Activated T-cell treated with anti-CD3 and anti-CD28 coated beads, Interleukin-2, amount 50 U/mL, for 72 hours (primary cell): ENCODE measurements around the gene GHDC. TPM values are rescaled to one million over a fixed set of nuclear protein-coding genes. Genes with fewer than 3 reads are reported as not detected.
"Not testable (repeated sequence)": the region's sequence is repeated elsewhere in the genome, so short reads cannot be mapped to it uniquely, and the experiment has no call there.

Source experiments
- ATAC-seq, 2 donors: fragments of 150-1000 bp; cut with Tn5 transposase; replicated peaks in 1 of 2; 2 replicates each; pipeline ENCODE4 v1.10.0; 2021; ENCODE audit warnings: moderate library complexity in 2 of 2, mild to moderate bottlenecking in 1 of 2
- DNase-seq, 2 donors: peaks; one replicate each; pipeline ENCODE4 v3.0.0; 2021 to 2022; ENCODE audit warnings: mixed read lengths in 1 of 2
- H3K27ac Mint-ChIP-seq: one replicate; pipeline ENCODE4 v1.8.0; 2022; ENCODE audit warnings: mild to moderate bottlenecking, moderate library complexity, mixed read lengths
- H3K27me3 Mint-ChIP-seq: one replicate; pipeline ENCODE4 v1.8.0; 2022; ENCODE audit warnings: low read depth, mixed read lengths
- H3K36me3 Mint-ChIP-seq, 2 donors: one replicate each; pipeline ENCODE4 v1.8.0; 2022; ENCODE audit warnings: mixed read lengths in 2 of 2, mild to moderate bottlenecking in 1 of 2; ENCODE audit not compliant: insufficient read depth in 2 of 2
- H3K4me1 Mint-ChIP-seq: one replicate; pipeline ENCODE4 v1.8.0; 2022; ENCODE audit warnings: low read depth, mixed read lengths
- H3K4me3 Mint-ChIP-seq, 2 donors: one replicate each; pipeline ENCODE4 v1.8.0; 2022; ENCODE audit warnings: mild to moderate bottlenecking in 2 of 2, mixed read lengths in 2 of 2, moderate library complexity in 2 of 2
- H3K9me3 Mint-ChIP-seq, 2 donors: one replicate each; pipeline ENCODE4 v1.8.0; 2022; ENCODE audit warnings: mixed read lengths in 2 of 2
- total RNA-seq, 2 donors: library from RNA; stranded (reverse); gene quantifications; one replicate each; pipeline ENCODE4 v1.2.3, GENCODE V29; 2022

Gene GHDC
- total RNA-seq, 2 donors from 2014 or later: 17.3 to 18.8 TPM

GRCh38 chr17:42198897-42199296, 4.6 kb upstream of the GHDC start:
- Mint-ChIP-seq H3K4me1 (peaks cover 13% of the 10 kb centered on the region), H3K27ac (no peak overlapping the region)

GRCh38 chr17:42197564-42198156, 3.4 kb upstream of the GHDC start:
- H3K27ac Mint-ChIP-seq: no peak overlapping the region
- H3K4me3 Mint-ChIP-seq: no peak overlapping the region
- DNase-seq: no peak
- H3K9me3 Mint-ChIP-seq: no peaks in the 10 kb centered on the region
- peaks cover 4 to 8% of the 10 kb centered on the region in 2 donors for H3K36me3 Mint-ChIP-seq
- H3K27me3 Mint-ChIP-seq: no peaks in the 10 kb centered on the region
- ATAC-seq: no peak
- H3K4me1 Mint-ChIP-seq: peaks cover 26% of the 10 kb centered on the region

More at GRCh38 chr17:42198897-42199296, 4.6 kb upstream of the GHDC start:
- H3K9me3 Mint-ChIP-seq: no peaks in the 10 kb centered on the region
- no peaks in the 10 kb centered on the region for H3K27me3 Mint-ChIP-seq
- ATAC-seq: no peak
- peaks cover 5 to 9% of the 10 kb centered on the region in 2 donors for H3K36me3 Mint-ChIP-seq
- H3K4me3 Mint-ChIP-seq: no peak overlapping the region
- DNase-seq: no peak

GRCh38 chr17:42193216-42193968, 902 bp downstream of the GHDC start:
- DNase-seq (no peak), ATAC-seq (no peak)
- peak overlapping the region; percentile 95 to 97 for H3K4me3 Mint-ChIP-seq
- H3K9me3 Mint-ChIP-seq: no peaks in the 10 kb centered on the region
- H3K36me3 Mint-ChIP-seq: no peaks in the 10 kb centered on the region
- peak overlapping the region; percentile 89 for H3K27ac Mint-ChIP-seq
- peaks cover 25% of the 10 kb centered on the region for H3K4me1 Mint-ChIP-seq
- no peaks in the 10 kb centered on the region for H3K27me3 Mint-ChIP-seq

- ATAC-seq (no peak), DNase-seq (no peak)
- H3K4me1 Mint-ChIP-seq: peaks cover 25% of the 10 kb centered on the region
- H3K9me3 Mint-ChIP-seq: no peaks in the 10 kb centered on the region
- no peak overlapping the region for H3K27ac Mint-ChIP-seq
- no peaks in the 10 kb centered on the region for H3K27me3 Mint-ChIP-seq
- no peaks in the 10 kb centered on the region for H3K36me3 Mint-ChIP-seq
- peak overlapping the region; percentile 95 to 97 for H3K4me3 Mint-ChIP-seq
Observed at GRCh38 chr17:42192189-42193126, 1.8 kb downstream of the GHDC start.

- Mint-ChIP-seq H3K9me3 (no peaks in the 10 kb centered on the region), H3K36me3 (no peaks in the 10 kb centered on the region), H3K4me1 (peaks cover 30% of the 10 kb centered on the region), H3K4me3 (no peak overlapping the region), H3K27me3 (no peaks in the 10 kb centered on the region), H3K27ac (no peak overlapping the region)
- ATAC-seq (no peak), DNase-seq (no peak)
Observed at GRCh38 chr17:42191275-42191608, 3.1 kb downstream of the GHDC start.

GRCh38 chr17:42190491-42191274, 3.6 kb downstream of the GHDC start:
- Mint-ChIP-seq H3K27me3 (no peaks in the 10 kb centered on the region), H3K36me3 (no peaks in the 10 kb centered on the region), H3K9me3 (no peaks in the 10 kb centered on the region), H3K4me3 (no peak overlapping the region), H3K27ac (no peak overlapping the region), H3K4me1 (peaks cover 30% of the 10 kb centered on the region)
- DNase-seq: no peak
- no peak for ATAC-seq

GRCh38 chr17:42189651-42189965, 4.7 kb downstream of the GHDC start:
- Mint-ChIP-seq H3K27ac (no peak overlapping the region), H3K4me1 (peaks cover 37% of the 10 kb centered on the region), H3K9me3 (no peaks in the 10 kb centered on the region), H3K36me3 (no peaks in the 10 kb centered on the region), H3K27me3 (no peaks in the 10 kb centered on the region), H3K4me3 (no peak overlapping the region)
- ATAC-seq (no peak), DNase-seq (no peak)

GRCh38 chr17:42188749-42189650, 5.3 kb downstream of the GHDC start:
- Mint-ChIP-seq H3K4me3 (no peak overlapping the region), H3K4me1 (peaks cover 35% of the 10 kb centered on the region), H3K36me3 (no peaks in the 10 kb centered on the region), H3K9me3 (no peaks in the 10 kb centered on the region), H3K27me3 (no peaks in the 10 kb centered on the region), H3K27ac (no peak overlapping the region)
- no peak for DNase-seq
- no peak for ATAC-seq

GRCh38 chr17:42187833-42188232, 6.5 kb downstream of the GHDC start:
- Mint-ChIP-seq H3K27me3 (no peaks in the 10 kb centered on the region), H3K9me3 (no peaks in the 10 kb centered on the region), H3K4me1 (peaks cover 35% of the 10 kb centered on the region), H3K27ac (no peak overlapping the region), H3K4me3 (no peak overlapping the region), H3K36me3 (no peaks in the 10 kb centered on the region)
- no peak for ATAC-seq
- no peak for DNase-seq

- not testable (repeated sequence) for ATAC-seq, H3K9me3 Mint-ChIP-seq, DNase-seq, H3K36me3 Mint-ChIP-seq
- peak overlapping the region in 1 of 2 donors; percentile 23 for H3K4me3 Mint-ChIP-seq
- H3K27me3 Mint-ChIP-seq: peaks cover 13% of the 10 kb centered on the region
- peak overlapping the region; percentile 9 for H3K27ac Mint-ChIP-seq
- peaks cover 44% of the 10 kb centered on the region for H3K4me1 Mint-ChIP-seq
Observed at GRCh38 chr17:42186191-42186590, 8.1 kb downstream of the GHDC start.

GRCh38 chr17:42185621-42185930, 8.7 kb downstream of the GHDC start:
- peaks cover 13% of the 10 kb centered on the region for H3K27me3 Mint-ChIP-seq
- DNase-seq (no peak), ATAC-seq (no peak)
- no peak overlapping the region for H3K27ac Mint-ChIP-seq
- H3K4me3 Mint-ChIP-seq: peak overlapping the region in 1 of 2 donors; percentile 91
- peaks cover 45% of the 10 kb centered on the region for H3K4me1 Mint-ChIP-seq
- no peaks in the 10 kb centered on the region for H3K36me3 Mint-ChIP-seq
- no peaks in the 10 kb centered on the region for H3K9me3 Mint-ChIP-seq
